DND-41 (cell line): ENCODE results near the gene STX3.

Experiments used
- EZH2 ChIP-seq: IDR thresholded peaks from 3 replicates; pipeline ENCODE4 v1.6.1; 2012; ENCODE audit warnings: borderline replicate concordance, low read depth, mild to moderate bottlenecking, moderate library complexity, low read length, inconsistent platforms; ENCODE audit not compliant: severe bottlenecking
- TF ChIP-seq, protein P1 (sequence below): IDR thresholded peaks from 2 replicates; pipeline ENCODE4 v1.5.1; 2012; ENCODE audit warnings: borderline replicate concordance, low read length, moderate library complexity, mild to moderate bottlenecking; ENCODE audit not compliant: poor library complexity, severe bottlenecking; ENCODE audit errors: extremely low read depth

DNA sequence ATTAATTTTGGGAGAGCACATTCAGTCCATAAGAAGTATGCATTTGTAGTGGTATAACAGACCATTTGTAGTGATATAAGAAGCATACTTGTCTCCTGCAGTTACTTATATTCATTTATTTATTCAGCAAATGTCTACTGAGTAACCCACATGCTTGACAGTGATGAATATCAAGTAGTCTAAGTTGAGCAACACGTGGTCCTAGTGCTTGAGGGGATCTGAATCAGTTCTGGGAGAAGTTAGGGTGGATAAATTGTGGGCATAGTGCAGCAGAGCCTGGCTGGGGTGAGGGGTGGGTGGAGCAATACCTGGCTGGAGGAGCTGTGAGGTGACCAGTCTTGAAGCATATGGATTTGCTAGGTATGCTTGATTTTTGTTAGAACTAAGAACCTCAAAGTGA lies 24.3 kb downstream of the STX3 start:
- TF ChIP-seq, protein P1, sequence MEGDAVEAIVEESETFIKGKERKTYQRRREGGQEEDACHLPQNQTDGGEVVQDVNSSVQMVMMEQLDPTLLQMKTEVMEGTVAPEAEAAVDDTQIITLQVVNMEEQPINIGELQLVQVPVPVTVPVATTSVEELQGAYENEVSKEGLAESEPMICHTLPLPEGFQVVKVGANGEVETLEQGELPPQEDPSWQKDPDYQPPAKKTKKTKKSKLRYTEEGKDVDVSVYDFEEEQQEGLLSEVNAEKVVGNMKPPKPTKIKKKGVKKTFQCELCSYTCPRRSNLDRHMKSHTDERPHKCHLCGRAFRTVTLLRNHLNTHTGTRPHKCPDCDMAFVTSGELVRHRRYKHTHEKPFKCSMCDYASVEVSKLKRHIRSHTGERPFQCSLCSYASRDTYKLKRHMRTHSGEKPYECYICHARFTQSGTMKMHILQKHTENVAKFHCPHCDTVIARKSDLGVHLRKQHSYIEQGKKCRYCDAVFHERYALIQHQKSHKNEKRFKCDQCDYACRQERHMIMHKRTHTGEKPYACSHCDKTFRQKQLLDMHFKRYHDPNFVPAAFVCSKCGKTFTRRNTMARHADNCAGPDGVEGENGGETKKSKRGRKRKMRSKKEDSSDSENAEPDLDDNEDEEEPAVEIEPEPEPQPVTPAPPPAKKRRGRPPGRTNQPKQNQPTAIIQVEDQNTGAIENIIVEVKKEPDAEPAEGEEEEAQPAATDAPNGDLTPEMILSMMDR, result no peak
- no peak for TF ChIP-seq EZH2
